GM18502 (cell line): ENCODE measurements around the gene HP1BP3.
A peak's percentile ranks its signal among the peaks of the same experiment; 100 is the strongest.

Source experiments
- ATAC-seq: cut with Tn5 transposase; IDR thresholded peaks from one replicate; pipeline ENCODE4 v1.9.1; 2021; ENCODE audit warnings: mild to moderate bottlenecking; ENCODE audit not compliant: unreplicated experiment, poor library complexity

HP1BP3 gene

DNA sequence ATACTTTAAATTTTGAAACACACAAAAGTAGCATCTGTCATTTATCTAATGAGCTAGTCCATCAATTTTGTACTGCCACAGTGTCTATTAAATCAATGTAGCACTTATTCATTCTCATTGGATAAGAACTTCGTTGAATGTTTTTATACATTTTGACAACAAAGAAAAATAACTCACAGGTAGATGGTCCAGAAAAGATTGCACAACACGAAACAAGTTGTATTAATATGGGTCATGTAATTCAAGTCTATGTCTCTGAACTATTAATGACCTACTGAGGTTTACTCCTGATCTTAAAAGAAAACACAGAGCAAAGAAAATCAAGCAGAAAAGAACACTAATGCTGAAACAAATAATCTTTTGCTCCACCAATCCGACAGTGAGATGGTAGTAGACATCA, 15.3 kb downstream of the HP1BP3 start:
- ATAC-seq, result no peak

DNA sequence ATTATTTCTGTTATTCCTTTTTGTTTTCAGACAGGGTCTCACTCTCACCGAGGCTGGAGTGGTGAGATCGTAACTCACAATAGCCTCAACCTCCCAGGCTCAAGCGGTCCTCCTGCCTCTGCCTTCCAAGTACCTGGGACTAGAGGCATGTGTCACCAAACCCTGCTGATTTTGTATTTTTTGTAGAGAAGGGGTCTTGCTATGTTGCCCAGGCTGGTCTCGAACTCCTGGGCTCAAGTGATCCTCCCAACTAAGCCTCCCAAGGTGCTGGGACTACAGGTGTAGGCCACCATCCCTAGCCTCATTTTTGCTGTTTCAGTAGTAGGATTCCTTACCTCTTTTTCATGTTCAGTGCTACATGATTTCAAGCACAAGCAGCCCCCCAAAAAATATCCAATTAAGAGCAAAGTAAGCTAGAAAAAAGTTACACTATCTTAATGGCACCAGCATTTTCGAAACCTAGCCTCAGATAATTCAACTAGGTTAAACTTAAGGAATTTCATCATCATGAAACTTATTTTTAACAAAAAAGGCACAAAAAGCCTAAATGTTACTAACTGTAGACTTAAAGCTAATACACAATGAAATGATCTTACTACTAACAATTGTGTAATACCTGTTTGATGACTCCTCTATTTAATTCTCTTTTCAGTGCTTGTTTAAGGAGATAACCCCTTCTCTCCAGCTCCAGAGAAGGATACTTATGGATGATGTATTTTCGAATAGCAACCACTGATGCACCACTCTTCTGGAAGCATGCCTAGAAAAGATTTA, 16.6 kb downstream of the HP1BP3 start:
- ATAC-seq, result no peak

GRCh38 chr1:20767271-20767670, 19.8 kb downstream of the HP1BP3 start:
- no peak for ATAC-seq

DNA sequence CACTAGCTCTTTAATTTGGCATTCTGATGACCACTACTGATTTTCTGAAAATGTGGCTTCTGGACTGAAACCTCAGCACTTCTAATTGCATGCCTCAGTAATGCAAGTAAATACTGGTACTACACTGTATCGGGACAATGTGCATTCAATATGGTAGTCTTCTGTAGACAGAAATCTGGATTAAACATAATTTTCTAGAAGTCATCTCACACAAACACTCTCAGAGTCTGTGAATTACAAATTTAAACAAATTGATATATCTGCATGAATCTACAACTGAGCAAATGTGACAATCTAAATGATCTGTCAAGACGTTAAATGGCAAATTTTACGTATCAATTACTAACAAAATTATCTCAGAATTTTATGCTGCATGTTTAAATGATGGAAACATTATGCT, 23.7 kb downstream of the HP1BP3 start:
- ATAC-seq, result no peak

GRCh38 chr1:20760322-20760721, 26.8 kb downstream of the HP1BP3 start:
- no peak for ATAC-seq

- no peak for ATAC-seq
Measured at GRCh38 chr1:20753589-20753988, 33.5 kb downstream of the HP1BP3 start.

DNA sequence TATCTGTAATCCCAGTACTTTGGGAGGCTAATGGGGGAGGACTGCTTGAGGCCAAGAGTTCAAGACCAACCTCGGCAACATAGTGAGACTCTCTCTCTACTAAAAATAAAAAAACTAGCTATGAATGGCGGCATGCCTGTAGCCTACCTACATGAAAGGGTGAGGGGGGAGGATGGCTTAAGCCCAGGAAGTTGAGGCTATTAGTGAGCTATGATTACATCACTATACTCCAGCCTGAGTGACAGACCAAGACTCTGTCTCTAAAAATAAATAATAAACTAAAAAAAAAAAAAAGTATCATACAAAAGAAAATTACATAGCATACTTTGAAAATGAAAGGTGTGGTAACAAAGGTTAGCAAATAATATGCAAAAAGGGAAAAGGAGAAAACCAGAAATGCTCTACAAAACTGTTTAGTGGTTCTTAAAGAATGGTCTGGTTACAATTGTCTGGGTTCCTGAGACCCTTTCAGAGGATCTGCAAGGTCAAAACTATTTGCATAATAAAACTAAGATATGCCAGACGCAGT, 35.6 kb downstream of the HP1BP3 start:
- no peak for ATAC-seq

DNA sequence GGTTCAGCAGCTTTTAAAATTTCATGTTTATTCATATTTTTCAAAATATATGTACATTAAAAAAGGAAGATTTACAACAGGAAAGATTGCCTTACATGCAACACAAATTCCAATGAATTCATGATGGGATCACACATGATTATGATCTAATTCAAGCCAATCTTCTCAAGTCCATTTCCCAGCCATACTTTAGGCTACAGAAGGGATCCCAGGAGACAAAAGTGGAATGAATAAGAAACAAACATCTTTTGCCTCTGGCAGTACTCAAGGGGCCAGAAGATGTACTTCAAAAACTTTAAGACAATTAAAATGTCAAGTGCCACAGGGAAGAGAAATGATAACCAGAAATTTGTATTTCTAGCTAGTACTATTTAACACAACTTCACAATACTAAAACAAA, 44.4 kb downstream of the HP1BP3 start:
- ATAC-seq, result no peak

GRCh38 chr1:20740781-20741180, 46.3 kb downstream of the HP1BP3 start:
- ATAC-seq, result no peak

DNA sequence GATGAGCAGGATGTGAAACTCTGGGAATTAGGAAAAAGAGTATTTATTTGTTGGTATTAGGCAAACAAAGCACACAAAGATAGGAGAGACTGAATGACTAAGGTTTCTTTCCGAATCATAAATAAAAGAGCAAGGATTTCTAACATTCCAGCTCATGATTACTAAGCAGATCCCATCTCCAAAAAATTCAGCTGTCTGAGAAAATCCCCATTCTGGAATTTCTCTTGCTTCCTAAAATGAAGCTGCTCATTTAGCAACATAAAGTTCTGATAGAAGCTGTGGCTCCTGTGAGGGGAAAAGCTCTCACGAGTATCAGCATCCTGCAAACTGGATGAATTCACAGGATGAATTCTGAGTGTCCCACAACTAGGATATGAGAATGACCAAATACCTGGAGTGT, 47.9 kb downstream of the HP1BP3 start:
- no peak for ATAC-seq

GRCh38 chr1:20735581-20736111, 51.5 kb downstream of the HP1BP3 start:
- no peak for ATAC-seq

- peak; percentile 6 for ATAC-seq
Measured at GRCh38 chr1:20733360-20733975, 53.6 kb downstream of the HP1BP3 start.

DNA sequence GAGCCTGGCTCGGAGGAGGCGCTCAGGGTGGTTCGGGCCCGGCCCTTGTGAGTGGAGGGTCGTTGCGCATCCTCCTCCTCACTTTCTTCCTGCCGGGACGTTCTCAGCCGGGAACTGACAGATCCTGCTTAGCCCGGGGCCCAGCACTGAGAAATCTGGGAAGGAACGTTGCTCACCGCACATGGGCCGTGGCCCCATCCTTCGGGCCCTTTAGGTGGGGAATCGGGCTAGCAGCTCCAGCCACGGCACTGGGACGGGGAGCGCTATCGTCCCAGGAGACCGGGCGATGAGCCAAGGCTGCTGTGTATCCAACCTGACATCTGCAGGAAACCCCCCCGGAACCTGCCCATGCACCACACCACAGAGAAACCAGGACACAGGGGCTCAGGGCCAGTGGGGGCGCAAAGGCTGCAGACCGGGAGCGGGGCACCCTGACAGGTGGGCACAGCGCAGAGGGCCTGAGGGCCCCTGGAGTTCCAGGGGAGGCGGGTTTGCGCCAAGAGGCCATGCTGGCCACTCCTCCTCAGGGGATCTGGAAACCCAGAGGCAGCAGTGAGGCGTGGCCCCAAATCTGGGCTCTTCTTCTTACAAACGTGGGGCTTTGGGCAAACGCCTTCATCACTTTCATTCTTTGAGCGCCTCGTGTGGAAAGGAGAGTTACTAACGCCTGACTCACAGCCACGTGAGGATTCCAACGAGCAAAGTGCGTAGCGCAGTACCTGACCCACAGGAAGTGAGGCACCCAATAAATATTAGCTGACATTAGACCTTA, 54.3 kb downstream of the HP1BP3 start, which contains the start of gene SH2D5:
TSS of gene SH2D5 (minus strand) at position 116 of the 772 bp plus-strand sequence. CDS start 4,659 bp downstream, outside the sequence.
- ATAC-seq, result peak; percentile 52

GRCh38 chr1:20732071-20732587, 55.0 kb downstream of the HP1BP3 start:
- ATAC-seq, result peak; percentile 51

DNA sequence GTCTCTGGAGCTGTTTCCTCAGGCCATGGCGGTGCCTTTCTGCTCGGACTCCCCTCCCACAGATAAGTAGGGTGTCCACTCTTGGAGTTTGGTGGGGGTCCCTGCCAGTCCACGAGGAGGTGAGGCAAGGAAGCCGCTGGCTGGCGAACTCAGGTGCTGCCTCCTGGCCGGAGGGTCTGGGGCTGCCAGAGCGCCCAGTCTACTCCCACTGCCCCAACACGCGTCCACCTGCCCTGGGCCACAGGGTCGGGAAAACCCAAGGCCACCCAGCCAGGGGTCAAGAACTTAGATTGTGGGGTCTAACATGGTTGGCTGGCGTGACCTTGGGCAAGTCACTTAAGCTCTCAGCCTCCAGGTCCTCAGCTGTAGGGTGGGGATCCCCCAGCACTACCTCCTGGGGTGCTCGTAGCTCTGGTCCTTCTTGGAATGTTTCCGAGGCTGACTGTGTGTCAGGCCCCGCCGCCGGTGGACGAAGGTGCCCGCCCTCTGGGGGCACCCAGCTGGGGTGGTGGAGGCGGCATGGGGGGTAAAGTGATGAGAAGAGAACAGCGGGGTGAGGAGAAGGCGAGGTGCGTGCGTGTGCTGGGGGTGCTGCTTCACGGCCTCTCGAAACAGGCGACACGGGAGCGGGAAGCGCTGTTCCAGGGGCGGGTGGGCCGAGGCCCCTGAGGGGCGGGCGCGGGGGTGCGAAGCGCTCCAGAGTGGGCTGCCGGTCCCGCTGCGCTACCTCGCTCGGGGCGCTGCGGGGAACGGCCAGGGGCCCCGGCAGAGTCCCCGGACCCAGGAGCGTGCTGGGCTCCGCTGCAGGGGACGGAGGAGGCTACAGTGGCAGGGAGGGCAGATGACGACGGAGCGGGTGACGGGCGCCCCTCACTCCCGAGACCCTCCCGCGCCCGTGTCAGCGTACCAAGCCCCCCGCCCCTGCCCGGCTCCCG, 55.8 kb downstream of the HP1BP3 start:
- peak; percentile 18 for ATAC-seq

DNA sequence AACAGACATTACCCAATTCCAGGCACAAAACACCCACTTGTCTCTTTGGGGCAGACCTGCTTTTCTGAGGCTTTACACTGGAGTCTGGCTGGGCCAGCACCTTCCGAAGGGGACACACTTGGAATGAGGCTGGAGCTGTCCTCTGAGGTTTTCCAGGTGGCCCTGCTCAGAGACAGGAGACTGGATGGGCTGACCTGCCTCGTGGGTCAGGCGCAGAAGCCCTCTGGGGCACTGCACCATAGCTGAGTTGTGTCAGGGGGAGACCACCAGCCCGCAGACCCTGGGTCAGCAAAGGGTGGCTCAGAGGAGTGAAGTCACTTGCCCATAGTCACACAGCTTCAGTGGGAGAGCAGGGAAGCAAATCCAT, 56.4 kb downstream of the HP1BP3 start:
- ATAC-seq, result no peak

DNA sequence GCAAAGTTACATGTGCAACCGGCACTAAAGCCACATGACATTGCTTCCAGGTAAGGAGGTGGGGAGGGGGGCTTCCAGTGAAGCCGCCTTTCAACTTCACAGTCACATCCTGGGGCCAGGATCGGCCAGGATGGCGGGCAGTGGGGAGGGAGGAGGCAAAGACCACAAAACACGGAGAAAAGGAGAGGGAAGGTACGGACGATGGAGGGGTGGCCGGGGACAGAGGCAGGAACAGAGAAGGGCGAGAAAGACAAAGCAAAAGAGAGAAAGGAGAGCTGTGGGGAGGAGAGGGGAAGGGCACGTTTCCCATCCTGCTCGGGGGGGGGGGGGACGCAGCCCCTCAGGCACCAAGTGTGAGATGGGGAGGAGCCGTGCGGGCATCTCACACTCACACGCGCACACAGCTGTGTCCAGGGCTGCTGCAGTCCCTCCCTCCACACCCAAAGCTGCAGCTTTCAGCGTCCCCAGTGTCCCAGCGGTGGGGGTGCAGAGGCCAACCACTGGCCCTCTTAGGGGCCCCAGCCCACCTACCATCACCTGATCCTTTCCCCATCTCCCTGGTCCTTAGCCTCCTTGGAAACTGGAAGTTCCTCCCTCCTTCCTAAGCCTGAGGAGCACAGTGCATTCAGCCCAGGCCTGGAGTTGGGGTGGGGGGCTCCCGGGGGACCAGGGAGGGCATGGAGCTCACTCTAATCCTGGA, 57.0 kb downstream of the HP1BP3 start:
- ATAC-seq, result no peak

DNA sequence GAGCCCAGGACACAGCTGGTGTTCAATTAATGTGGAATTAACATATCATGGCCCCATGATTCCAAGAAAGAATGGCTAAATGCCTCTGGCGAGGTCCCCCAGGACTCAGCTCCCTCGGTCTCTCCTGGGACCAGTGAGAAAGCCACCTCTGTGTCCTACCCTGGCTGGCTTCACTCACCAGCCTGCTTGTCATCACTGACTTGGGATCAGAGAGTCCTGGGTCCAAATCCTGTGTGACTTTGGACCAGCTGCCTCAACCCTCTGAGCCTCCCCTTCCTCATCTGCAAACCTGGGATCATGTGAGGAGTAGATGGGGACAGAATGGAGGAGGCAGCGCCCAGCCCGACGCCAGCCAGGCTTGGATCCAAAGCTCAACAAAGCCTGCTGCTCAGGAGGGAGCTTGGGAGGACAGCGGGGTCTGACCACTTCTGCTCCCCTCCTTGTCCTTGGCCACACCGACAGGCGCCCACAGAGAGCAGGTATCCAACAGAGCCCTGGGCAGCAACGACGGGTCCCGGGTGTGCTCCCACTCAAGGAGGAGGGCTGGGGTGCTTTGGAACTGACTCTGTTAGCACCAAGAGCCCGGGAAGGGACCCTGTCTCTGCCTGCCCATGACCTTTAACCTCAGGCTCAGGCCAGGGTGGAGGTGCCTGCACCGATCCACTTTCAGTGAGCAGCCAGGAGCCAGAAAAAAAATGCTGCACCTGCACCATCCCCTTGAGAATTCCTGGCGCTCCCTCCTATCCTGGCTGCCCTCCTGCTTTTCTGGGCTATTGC, 57.8 kb downstream of the HP1BP3 start:
- ATAC-seq, result no peak
